ENCODE results near the gene TSNAXIP1. TPM values are rescaled to one million over a fixed set of nuclear protein-coding genes. Genes with fewer than 3 reads are reported as not detected.
A peak's percentile ranks its signal among the peaks of the same experiment; 100 is the strongest.

TSNAXIP1 gene, protein sequence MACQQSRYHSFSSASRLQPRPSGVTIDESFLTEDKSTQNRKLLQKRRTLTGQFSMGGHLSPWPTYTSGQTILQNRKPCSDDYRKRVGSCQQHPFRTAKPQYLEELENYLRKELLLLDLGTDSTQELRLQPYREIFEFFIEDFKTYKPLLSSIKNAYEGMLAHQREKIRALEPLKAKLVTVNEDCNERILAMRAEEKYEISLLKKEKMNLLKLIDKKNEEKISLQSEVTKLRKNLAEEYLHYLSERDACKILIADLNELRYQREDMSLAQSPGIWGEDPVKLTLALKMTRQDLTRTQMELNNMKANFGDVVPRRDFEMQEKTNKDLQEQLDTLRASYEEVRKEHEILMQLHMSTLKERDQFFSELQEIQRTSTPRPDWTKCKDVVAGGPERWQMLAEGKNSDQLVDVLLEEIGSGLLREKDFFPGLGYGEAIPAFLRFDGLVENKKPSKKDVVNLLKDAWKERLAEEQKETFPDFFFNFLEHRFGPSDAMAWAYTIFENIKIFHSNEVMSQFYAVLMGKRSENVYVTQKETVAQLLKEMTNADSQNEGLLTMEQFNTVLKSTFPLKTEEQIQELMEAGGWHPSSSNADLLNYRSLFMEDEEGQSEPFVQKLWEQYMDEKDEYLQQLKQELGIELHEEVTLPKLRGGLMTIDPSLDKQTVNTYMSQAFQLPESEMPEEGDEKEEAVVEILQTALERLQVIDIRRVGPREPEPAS
- total RNA-seq (2014; rRNA removed; shearing (Covaris generic); ENCODE audit: low replicate concordance), result 1.4 TPM in 1 of 2 replicates, not detected in the other

GRCh38 chr16:67806428-67807147, at the start of gene TSNAXIP1, which contains the start of gene RANBP10:
TSS of gene TSNAXIP1 (plus strand) at chr16:67806889. CDS start at chr16:67807150, 261 bp downstream.
TSS of gene RANBP10 (minus strand) at chr16:67806560. CDS start at chr16:67806536, 24 bp downstream.
- peak within 1 kb of the TSS; percentile 87 for H3K4me3 ChIP-seq
- no peaks in the 10 kb centered on the region; the same call in 1 of the 2 replicates for H3K36me3 ChIP-seq
- DNase-seq, result peak; percentile 95
- no peaks in the 10 kb centered on the region for H3K27me3 ChIP-seq
- H3K9me3 ChIP-seq, result no peaks in the 10 kb centered on the region

GRCh38 chr16:67758006-67758405, 48.7 kb upstream of the TSNAXIP1 start:
- Histone ChIP-seq H3K27me3 (no peaks in the 10 kb centered on the region), H3K9me3 (no peaks in the 10 kb centered on the region), H3K36me3 (no peaks in the 10 kb centered on the region), H3K4me3 (no peak overlapping the region)
- no peak for DNase-seq

GRCh38 chr16:67758966-67759365, 47.7 kb upstream of the TSNAXIP1 start:
- no peaks in the 10 kb centered on the region for H3K27me3 ChIP-seq
- H3K9me3 ChIP-seq, result no peaks in the 10 kb centered on the region
- no peaks in the 10 kb centered on the region for H3K36me3 ChIP-seq
- no peak for DNase-seq
- no peak overlapping the region for H3K4me3 ChIP-seq

DNA sequence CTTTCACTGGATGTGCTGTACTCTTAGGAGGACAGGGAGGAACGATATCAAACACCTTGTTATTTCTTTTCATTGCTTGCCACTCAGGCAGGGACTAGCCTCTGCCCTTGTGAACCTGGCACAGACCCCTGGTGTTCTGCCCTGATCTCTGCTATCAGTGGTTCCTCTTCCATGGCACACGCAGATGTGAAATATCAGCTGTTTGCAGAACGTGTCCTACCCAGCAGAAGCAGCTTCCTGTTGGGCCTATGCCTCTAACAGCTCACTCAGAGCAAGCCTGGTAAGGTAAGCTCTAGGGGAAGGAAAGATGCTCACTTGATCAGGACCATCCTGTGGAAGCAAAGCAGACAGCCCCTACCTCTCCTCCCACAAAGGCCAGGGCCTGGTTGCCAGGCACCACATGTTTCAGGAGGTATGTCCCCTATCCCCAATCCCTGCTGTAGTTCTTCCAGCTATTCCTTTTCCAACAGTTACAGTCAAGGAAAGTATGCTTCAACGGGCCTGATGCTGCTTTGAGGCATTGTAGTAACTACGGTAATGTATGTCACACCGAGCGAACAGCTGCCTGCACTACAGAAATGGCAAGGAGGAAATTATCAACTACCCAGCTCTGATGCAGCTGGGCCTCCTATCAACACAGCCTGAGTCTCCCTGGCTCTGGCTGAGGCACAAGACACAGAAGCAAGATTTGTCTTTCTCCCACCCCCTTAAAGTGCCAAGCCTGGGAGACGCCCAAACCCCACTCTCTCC, 46.3 kb upstream of the TSNAXIP1 start:
- no peaks in the 10 kb centered on the region for H3K27me3 ChIP-seq
- DNase-seq, result no peak
- H3K4me3 ChIP-seq, result no peak overlapping the region
- no peaks in the 10 kb centered on the region for H3K36me3 ChIP-seq
- H3K9me3 ChIP-seq, result no peaks in the 10 kb centered on the region

- Histone ChIP-seq H3K27me3 (no peaks in the 10 kb centered on the region), H3K36me3 (no peaks in the 10 kb centered on the region), H3K9me3 (no peaks in the 10 kb centered on the region), H3K4me3 (no peak overlapping the region)
- no peak for DNase-seq
Observed at GRCh38 chr16:67760956-67761230, 45.8 kb upstream of the TSNAXIP1 start.

- no peak for DNase-seq
- H3K4me3 ChIP-seq, result no peak overlapping the region
- no peaks in the 10 kb centered on the region for H3K9me3 ChIP-seq
- no peaks in the 10 kb centered on the region for H3K36me3 ChIP-seq
- no peaks in the 10 kb centered on the region for H3K27me3 ChIP-seq
Observed at GRCh38 chr16:67761924-67762323, 44.8 kb upstream of the TSNAXIP1 start.

GRCh38 chr16:67762385-67762784, 44.3 kb upstream of the TSNAXIP1 start:
- Histone ChIP-seq H3K36me3 (no peaks in the 10 kb centered on the region), H3K27me3 (no peaks in the 10 kb centered on the region), H3K9me3 (no peaks in the 10 kb centered on the region), H3K4me3 (no peak overlapping the region)
- DNase-seq, result no peak

GRCh38 chr16:67763066-67763465, 43.6 kb upstream of the TSNAXIP1 start:
- H3K4me3 ChIP-seq, result no peak overlapping the region
- DNase-seq, result no peak
- no peaks in the 10 kb centered on the region for H3K9me3 ChIP-seq
- no peaks in the 10 kb centered on the region for H3K36me3 ChIP-seq
- H3K27me3 ChIP-seq, result no peaks in the 10 kb centered on the region

- DNase-seq, result no peak
- Histone ChIP-seq H3K36me3 (no peaks in the 10 kb centered on the region), H3K9me3 (no peaks in the 10 kb centered on the region), H3K4me3 (no peak overlapping the region), H3K27me3 (no peaks in the 10 kb centered on the region)
Observed at GRCh38 chr16:67764158-67764667, 42.5 kb upstream of the TSNAXIP1 start.

- no peaks in the 10 kb centered on the region for H3K36me3 ChIP-seq
- no peaks in the 10 kb centered on the region for H3K27me3 ChIP-seq
- no peaks in the 10 kb centered on the region for H3K9me3 ChIP-seq
- H3K4me3 ChIP-seq, result no peak overlapping the region
- DNase-seq, result no peak
Observed at GRCh38 chr16:67766291-67766690, 40.4 kb upstream of the TSNAXIP1 start.

DNA sequence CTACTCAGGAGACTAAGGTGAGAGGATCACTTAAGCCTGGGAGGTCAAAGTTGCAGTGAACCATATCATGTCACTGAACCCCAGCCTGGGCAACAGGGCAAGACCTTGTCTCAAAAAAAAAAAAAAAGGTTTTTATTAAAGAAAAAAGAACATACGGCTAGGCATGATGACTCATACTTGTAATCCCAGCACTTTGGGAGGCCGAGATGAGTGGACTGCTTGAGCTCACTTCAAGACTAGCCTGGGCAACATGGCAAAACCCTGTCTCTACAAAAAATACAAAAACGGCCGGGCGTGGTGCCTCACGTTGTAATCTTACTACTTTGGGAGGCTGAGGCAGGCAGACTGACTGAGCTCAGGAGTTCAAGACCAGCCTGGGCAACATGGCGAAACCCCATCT, 38.7 kb upstream of the TSNAXIP1 start:
- DNase-seq, result peak; percentile 65
- Histone ChIP-seq H3K9me3 (no peaks in the 10 kb centered on the region), H3K4me3 (no peak overlapping the region), H3K36me3 (no peaks in the 10 kb centered on the region), H3K27me3 (no peaks in the 10 kb centered on the region)

GRCh38 chr16:67770346-67770991, 36.2 kb upstream of the TSNAXIP1 start:
- no peak for DNase-seq
- H3K36me3 ChIP-seq, result no peaks in the 10 kb centered on the region
- no peaks in the 10 kb centered on the region for H3K9me3 ChIP-seq
- H3K4me3 ChIP-seq, result no peak overlapping the region
- no peaks in the 10 kb centered on the region for H3K27me3 ChIP-seq

DNA sequence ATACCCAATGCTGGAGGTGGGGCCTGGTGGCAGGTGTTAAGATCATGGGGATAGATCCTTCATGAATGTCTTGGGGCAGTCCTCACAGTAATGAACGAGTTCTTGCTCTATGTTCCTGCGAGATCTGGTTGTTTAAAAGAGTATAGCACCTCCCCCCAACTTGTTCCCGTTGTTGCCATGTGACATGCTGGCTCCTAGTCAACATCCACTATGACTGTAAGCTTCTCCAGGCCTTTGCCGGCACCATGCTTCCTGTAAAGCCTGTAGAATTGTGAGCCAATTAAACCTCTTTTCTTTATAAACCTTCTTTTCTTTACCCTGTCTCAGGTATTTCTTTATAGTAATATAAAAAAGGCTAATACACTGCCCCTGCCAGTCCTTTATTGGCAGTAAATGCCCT, 33.6 kb upstream of the TSNAXIP1 start:
- no peaks in the 10 kb centered on the region for H3K36me3 ChIP-seq
- no peak overlapping the region for H3K4me3 ChIP-seq
- DNase-seq, result no peak
- H3K27me3 ChIP-seq, result no peaks in the 10 kb centered on the region
- no peaks in the 10 kb centered on the region for H3K9me3 ChIP-seq

DNA sequence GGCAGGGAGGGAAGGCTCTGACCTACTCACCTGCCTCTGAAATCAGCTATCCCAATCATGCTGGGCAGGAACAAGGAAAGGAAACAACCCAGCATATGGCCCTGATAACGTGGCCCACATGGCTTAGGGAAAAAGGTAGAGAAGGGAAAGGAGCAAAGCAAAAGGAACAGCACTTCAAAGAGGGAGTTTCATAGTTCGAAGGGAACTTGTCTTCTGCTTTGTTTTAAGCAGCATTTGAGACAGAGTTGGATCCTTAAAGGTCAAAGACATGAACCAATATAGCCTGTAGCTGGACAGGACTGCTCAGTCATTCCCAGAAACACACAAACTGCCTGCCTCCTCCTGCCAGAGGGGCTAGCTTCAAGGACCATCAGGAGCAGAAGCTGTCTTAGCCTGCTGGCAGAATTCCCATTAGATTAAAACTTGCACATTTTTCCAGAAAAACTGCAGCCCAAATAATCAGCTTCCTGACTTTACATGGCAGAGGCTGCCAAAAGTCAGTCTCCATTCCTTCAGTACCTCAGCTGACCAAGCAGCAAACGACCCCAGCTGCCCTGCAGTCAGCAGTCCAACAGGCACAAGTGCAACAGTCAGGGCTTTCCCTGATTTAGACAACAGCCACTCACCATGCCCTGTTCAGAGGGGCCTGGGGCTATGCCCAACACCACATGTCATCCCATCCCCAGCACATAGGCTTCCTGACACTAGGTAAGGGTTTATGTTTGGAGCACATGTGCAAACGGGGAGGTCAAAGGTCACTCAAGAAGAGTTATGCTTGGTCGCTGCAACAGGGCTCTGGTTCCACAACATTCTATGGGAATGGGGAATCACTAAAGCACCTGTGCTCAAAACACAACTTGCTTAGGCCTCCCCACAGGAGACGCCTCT, 32.9 kb upstream of the TSNAXIP1 start:
- no peaks in the 10 kb centered on the region for H3K27me3 ChIP-seq
- no peak for DNase-seq
- no peaks in the 10 kb centered on the region for H3K36me3 ChIP-seq
- H3K4me3 ChIP-seq, result no peak overlapping the region
- H3K9me3 ChIP-seq, result no peaks in the 10 kb centered on the region

GRCh38 chr16:67774457-67774853, 32.2 kb upstream of the TSNAXIP1 start:
- DNase-seq, result no peak
- H3K27me3 ChIP-seq, result no peaks in the 10 kb centered on the region
- no peaks in the 10 kb centered on the region for H3K36me3 ChIP-seq
- H3K4me3 ChIP-seq, result no peak overlapping the region
- H3K9me3 ChIP-seq, result no peaks in the 10 kb centered on the region
